Thoracic aorta (tissue), 2 donors: ENCODE data around the gene DCUN1D2. TPM values are rescaled to one million over a fixed set of nuclear protein-coding genes. Genes with fewer than 3 reads are reported as not detected.
"Not testable (repeated sequence)": the region's sequence is repeated elsewhere in the genome, so short reads cannot be mapped to it uniquely, and the experiment has no call there.

ENCODE experiments used
- ATAC-seq: fragments of 150-250 bp; one replicate; pipeline ENCODE4 v1.8.0; 2017; ENCODE audit warnings: low read depth; ENCODE audit not compliant: insufficient number of reproducible peaks, low FRiP score
- DNase-seq: peaks from one replicate; pipeline ENCODE4 v3.0.0-alpha.2; 2020; ENCODE audit warnings: low spot score
- H3K27ac ChIP-seq, 2 donors: fragments of 200-600 bp; sonication (generic); 1 replicate in 1 of 2; 2 replicates in 1 of 2; pipeline ENCODE4 v1.5.1; 2016; ENCODE audit warnings: mild to moderate bottlenecking in 2 of 2, moderate library complexity in 2 of 2
- H3K27me3 ChIP-seq: fragments of 200-600 bp; sonication (generic); replicated peaks from 2 replicates; pipeline ENCODE4 v1.6.0; 2016; ENCODE audit warnings: mild to moderate bottlenecking; ENCODE audit not compliant: insufficient read depth
- H3K36me3 ChIP-seq: fragments of 200-600 bp; sonication (generic); one replicate; pipeline ENCODE4 v1.5.1; 2016
- H3K4me1 ChIP-seq, 2 donors: fragments of 200-600 bp; sonication (generic); 1 replicate in 1 of 2; 2 replicates in 1 of 2; pipeline versions ENCODE4 v1.5.1 to v1.6.0; 2016; ENCODE audit warnings: low read depth in 2 of 2, mild to moderate bottlenecking in 1 of 2; ENCODE audit not compliant: control insufficient read depth in 1 of 2
- H3K4me3 ChIP-seq: fragments of 200-600 bp; sonication (generic); 2 replicates; pipeline ENCODE4 v1.5.1; 2016; ENCODE audit warnings: mild to moderate bottlenecking
- H3K9me3 ChIP-seq: fragments of 200-600 bp; sonication (generic); 2 replicates; pipeline ENCODE4 v1.5.1; 2016
- total RNA-seq, 2 donors: library from RNA; depleted of rRNA; stranded (reverse); fragments of >200 nt; gene quantifications; one replicate each; pipeline versions ENCODE4 v1.1.0 to v1.2.3, GENCODE V29; 2016
- TF ChIP-seq, protein P1 (sequence below): fragments of 200-600 bp; sonication (generic); IDR thresholded peaks from one replicate; pipeline ENCODE4 v1.5.1; 2019; ENCODE audit warnings: antibody characterized with exemption

The DCUN1D2 gene
- total RNA-seq, 2 donors from 2014 or later: 7.3 to 29.8 TPM

DNA sequence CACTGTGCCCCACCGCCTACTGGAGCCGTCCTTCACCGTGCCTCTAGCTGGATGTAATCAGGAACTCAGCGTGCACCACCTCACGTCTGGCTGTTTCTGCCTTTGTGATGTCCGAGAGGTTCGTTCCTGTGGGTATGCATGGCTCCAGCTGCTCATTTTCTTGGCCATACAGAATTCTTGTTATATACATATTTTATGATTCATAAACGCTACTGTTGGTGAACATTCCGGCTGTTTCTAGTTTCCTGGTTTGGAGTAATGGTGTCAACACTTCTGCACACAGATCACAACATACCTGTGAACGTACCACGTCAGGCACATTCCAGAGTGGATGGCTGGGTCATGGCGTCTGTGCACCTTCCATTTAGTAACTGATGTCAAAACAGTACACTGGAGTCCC is 14.6 kb downstream of the DCUN1D2 start:
- Histone ChIP-seq H3K36me3 (peaks cover 9% of the 10 kb centered on the region), H3K27ac (no peak overlapping the region), H3K9me3 (no peaks in the 10 kb centered on the region), H3K27me3 (no peaks in the 10 kb centered on the region), H3K4me1 (no peaks in the 10 kb centered on the region), H3K4me3 (no peak overlapping the region)
- TF ChIP-seq, protein P1, sequence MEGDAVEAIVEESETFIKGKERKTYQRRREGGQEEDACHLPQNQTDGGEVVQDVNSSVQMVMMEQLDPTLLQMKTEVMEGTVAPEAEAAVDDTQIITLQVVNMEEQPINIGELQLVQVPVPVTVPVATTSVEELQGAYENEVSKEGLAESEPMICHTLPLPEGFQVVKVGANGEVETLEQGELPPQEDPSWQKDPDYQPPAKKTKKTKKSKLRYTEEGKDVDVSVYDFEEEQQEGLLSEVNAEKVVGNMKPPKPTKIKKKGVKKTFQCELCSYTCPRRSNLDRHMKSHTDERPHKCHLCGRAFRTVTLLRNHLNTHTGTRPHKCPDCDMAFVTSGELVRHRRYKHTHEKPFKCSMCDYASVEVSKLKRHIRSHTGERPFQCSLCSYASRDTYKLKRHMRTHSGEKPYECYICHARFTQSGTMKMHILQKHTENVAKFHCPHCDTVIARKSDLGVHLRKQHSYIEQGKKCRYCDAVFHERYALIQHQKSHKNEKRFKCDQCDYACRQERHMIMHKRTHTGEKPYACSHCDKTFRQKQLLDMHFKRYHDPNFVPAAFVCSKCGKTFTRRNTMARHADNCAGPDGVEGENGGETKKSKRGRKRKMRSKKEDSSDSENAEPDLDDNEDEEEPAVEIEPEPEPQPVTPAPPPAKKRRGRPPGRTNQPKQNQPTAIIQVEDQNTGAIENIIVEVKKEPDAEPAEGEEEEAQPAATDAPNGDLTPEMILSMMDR: no peak
- no peak for ATAC-seq
- DNase-seq: no peak

DNA sequence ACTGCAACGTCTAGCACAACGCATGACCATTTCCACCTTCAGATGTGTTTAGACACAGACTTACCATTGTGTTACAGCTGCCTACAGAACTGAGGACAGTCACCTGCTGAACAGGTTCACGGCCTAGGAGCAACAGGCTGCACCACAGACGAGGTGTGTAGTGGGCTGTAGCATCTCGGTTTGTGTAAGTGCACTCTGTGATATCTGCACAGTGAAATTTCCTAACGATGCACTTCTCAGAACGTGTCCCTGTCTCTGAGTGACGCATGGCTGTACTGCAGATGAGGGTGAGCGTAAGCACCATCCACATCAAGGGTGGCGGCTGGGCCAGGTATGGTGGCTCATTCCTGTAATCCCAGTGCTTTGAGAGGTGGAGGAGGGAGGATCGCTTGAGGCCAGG is 15.2 kb downstream of the DCUN1D2 start:
- ATAC-seq (no peak), DNase-seq (no peak)
- Histone ChIP-seq H3K27ac (no peak overlapping the region), H3K36me3 (peaks cover 9% of the 10 kb centered on the region), H3K27me3 (no peaks in the 10 kb centered on the region), H3K4me3 (no peak overlapping the region), H3K4me1 (no peaks in the 10 kb centered on the region), H3K9me3 (no peaks in the 10 kb centered on the region)
- TF ChIP-seq, protein P1: no peak

DNA sequence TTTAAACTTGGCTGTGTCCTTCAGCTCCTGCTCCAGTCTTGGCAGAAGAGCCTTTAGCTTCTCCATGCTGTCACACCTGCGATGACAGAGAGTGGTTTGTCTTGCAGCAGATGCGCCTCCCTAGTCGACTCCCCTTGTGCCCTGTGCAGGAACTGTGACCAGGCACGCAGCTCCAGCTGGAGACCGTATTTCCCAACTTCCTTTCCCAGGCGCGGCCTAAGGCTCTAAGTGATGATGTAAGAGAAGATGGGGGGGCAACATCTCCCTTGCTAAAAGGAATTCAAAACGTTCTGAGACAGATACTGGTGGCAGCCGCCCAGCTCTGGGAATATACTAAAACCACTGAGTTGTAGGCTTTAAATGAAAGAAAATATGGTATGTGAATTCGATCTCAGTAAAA is 16.3 kb downstream of the DCUN1D2 start:
- peaks cover 9% of the 10 kb centered on the region for H3K36me3 ChIP-seq
- no peak overlapping the region for H3K27ac ChIP-seq
- H3K9me3 ChIP-seq: no peaks in the 10 kb centered on the region
- no peak for ATAC-seq
- no peaks in the 10 kb centered on the region for H3K27me3 ChIP-seq
- no peaks in the 10 kb centered on the region for H3K4me1 ChIP-seq
- TF ChIP-seq, protein P1: no peak
- H3K4me3 ChIP-seq: no peak overlapping the region
- DNase-seq: no peak

DNA sequence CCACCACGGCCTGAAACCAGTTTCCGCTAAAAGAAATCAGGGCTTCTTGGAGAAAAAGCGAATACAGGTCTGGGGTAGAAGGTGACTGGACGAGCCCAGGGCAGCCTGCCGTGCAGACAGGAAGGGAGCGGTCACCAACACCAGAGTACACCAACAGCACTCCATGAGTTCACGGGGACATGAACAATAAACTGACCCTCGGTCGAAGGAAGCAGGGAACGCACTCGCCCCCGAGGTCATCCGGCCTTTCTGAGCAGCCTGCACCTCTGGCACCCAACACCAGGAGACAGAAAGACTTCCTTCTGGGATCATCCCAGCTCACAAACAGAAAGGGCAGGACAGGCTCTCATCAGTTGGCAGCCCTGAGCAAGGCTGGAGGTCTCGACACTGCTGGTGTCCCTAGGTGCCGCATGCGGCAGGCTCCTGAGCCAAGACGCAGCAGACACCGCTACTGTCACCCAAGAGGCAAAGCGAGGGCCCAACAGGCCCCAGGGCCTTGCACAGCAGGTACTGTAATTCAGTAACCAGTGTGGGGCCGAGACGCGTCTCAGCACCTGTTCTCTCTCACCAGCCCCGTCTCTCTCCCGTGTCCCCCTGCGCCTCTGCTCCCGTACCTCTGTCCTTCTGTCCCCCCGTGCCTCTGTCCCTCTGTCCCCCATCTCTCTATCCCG is 18.0 kb downstream of the DCUN1D2 start:
- no peaks in the 10 kb centered on the region for H3K4me1 ChIP-seq
- H3K27ac ChIP-seq: no peak overlapping the region
- no peaks in the 10 kb centered on the region for H3K27me3 ChIP-seq
- H3K9me3 ChIP-seq: no peaks in the 10 kb centered on the region
- no peak for DNase-seq
- no peak for ATAC-seq
- TF ChIP-seq, protein P1: no peak
- no peak overlapping the region for H3K4me3 ChIP-seq
- H3K36me3 ChIP-seq: peaks cover 7% of the 10 kb centered on the region

DNA sequence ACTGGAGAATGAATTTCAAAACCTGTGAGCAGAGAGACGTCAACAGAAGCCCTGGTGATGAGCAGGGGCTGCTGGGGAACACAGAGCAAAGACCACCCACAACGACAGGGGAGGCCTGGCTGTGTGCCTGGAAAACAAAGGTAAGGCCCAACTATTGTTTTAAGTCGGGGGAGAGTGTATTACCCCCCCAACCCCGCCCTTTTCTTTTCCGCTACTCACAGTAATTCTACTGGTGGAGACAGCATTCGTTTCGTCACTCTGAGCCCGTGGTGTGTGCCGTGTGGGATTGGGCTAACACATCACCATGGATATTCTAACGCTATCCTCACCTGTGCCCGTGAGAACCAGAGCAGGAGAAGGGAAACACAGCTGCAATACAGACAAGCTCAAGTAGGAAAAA is 18.7 kb downstream of the DCUN1D2 start:
- no peaks in the 10 kb centered on the region for H3K27me3 ChIP-seq
- TF ChIP-seq, protein P1: no peak
- H3K9me3 ChIP-seq: no peaks in the 10 kb centered on the region
- DNase-seq: no peak
- no peak for ATAC-seq
- no peak overlapping the region for H3K27ac ChIP-seq
- no peaks in the 10 kb centered on the region for H3K4me1 ChIP-seq
- H3K4me3 ChIP-seq: no peak overlapping the region
- H3K36me3 ChIP-seq: peaks cover 8% of the 10 kb centered on the region

DNA sequence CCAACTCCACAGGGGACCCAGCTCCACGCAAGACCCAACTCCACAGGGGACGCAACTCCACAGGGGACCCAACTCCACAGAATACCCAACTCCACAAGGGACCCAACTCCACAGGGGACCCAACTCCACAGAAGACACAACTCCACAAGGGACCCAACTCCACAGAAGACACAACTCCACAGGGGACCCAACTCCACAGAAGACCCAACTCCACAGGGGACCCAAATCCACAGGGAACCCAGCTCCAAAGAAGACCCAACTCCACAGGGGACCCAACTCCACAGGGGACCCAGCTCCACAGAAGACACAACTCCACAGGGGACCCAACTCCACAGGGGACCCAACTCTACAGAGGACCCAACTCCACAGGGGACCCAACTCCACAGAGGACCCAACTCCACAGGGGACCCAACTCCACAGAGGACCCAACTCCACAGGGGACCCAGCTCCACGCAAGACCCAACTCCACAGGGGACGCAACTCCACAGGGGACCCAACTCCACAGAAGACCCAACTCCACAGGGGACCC is 19.8 kb downstream of the DCUN1D2 start:
- not testable (repeated sequence) for H3K9me3 ChIP-seq, H3K4me1 ChIP-seq, H3K36me3 ChIP-seq, H3K27ac ChIP-seq, DNase-seq, ATAC-seq, H3K4me3 ChIP-seq, H3K27me3 ChIP-seq
